ENCODE data around the gene CDC6.

DNA sequence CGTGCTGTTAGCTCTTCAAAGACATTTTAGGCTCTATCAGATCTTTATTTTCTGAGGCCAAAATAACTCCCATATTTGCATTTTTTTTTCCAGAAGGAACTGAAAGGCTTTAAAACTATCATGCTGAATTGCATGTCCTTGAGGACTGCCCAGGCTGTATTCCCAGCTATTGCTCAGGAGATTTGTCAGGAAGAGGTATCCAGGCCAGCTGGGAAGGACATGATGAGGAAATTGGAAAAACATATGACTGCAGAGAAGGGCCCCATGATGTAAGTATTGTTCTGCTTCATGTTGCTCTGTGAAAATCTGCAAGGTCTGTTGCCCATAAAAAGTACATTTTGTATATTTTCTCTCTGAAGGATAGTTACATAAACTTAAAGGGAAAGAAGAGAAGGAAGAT is 5.7 kb downstream of the CDC6 start:
- no peak for TF ChIP-seq TAF1 (IDR thresholded peaks at IDR 0.05; ENCODE audit: borderline replicate concordance, insufficient read depth, low read length)
- no peak for TF ChIP-seq POLR2AphosphoS5 (IDR thresholded peaks at IDR 0.05; ENCODE audit: low read depth, low read length)
- no peak for TF ChIP-seq SIN3A (IDR thresholded peaks at IDR 0.05; ENCODE audit: borderline replicate concordance, insufficient read depth, low read length)

Measured in PFSK-1 (cell line).